CD4-positive, alpha-beta memory T cell (primary cell): Measurements from ENCODE around the gene SPRY1. TPM values are rescaled to one million over a fixed set of nuclear protein-coding genes. Genes with fewer than 3 reads are reported as not detected.

Source experiments
- CTCF ChIA-PET: fragments of 350-600 bp; sonication (Branson Sonifier 250); formaldehyde crosslinking; loops from one replicate; lab custom pipeline; 2021; ENCODE audit warnings: inconsistent platforms; ENCODE audit not compliant: partially characterized antibody; lab: Charles Lee
- POLR2A ChIA-PET: fragments of 350-600 bp; sonication (Branson Sonifier 250); formaldehyde crosslinking; loops from one replicate; lab custom pipeline; 2021; ENCODE audit not compliant: partially characterized antibody; lab: Charles Lee
- DNase-seq, 5 donors: peaks; one replicate each; pipeline versions ENCODE4 v3.0.0 to v3.0.0-alpha.2; 2020 to 2022; ENCODE audit warnings: mixed read lengths in 1 of 5
- H3K27ac ChIP-seq: one replicate; pipeline ENCODE4 v1.7.0; 2013; ENCODE audit warnings: low read depth, low read length
- H3K27me3 ChIP-seq: 2 replicates; pipeline ENCODE4 v1.7.0; 2013; ENCODE audit warnings: mild to moderate bottlenecking, low read length, moderate library complexity; ENCODE audit not compliant: insufficient read depth
- H3K36me3 ChIP-seq: 2 replicates; pipeline ENCODE4 v1.7.0; 2013; ENCODE audit warnings: mild to moderate bottlenecking, low read length, moderate library complexity; ENCODE audit not compliant: insufficient read depth
- H3K4me1 ChIP-seq: 2 replicates; pipeline ENCODE4 v1.7.0; 2013; ENCODE audit warnings: mild to moderate bottlenecking, low read length, moderate library complexity; ENCODE audit not compliant: insufficient read depth
- H3K4me3 ChIP-seq, 2 donors: one replicate each; pipeline ENCODE4 v1.7.0; 2013; ENCODE audit warnings: low read length in 2 of 2, mild to moderate bottlenecking in 1 of 2
- H3K9me3 ChIP-seq, 2 donors: one replicate each; pipeline ENCODE4 v1.7.0; 2013; ENCODE audit warnings: low read length in 2 of 2, control low read depth in 1 of 2; ENCODE audit not compliant: control insufficient read depth in 1 of 2
- H3K27ac Mint-ChIP-seq, 7 donors: one replicate each; pipeline ENCODE4 v1.8.0; 2020 to 2021; ENCODE audit warnings: mixed read lengths in 7 of 7, mild to moderate bottlenecking in 6 of 7, inconsistent platforms in 3 of 7, moderate library complexity in 3 of 7
- H3K27me3 Mint-ChIP-seq, 2 donors: one replicate each; pipeline ENCODE4 v1.8.0; 2020 to 2021; ENCODE audit warnings: mixed read lengths in 2 of 2
- H3K36me3 Mint-ChIP-seq, 2 donors: one replicate each; pipeline ENCODE4 v1.8.0; 2020 to 2021; ENCODE audit warnings: mixed read lengths in 2 of 2, inconsistent platforms in 1 of 2, mild to moderate bottlenecking in 1 of 2
- H3K4me1 Mint-ChIP-seq, 4 donors: one replicate each; pipeline ENCODE4 v1.8.0; 2020 to 2021; ENCODE audit warnings: mixed read lengths in 4 of 4, mild to moderate bottlenecking in 1 of 4
- H3K4me3 Mint-ChIP-seq, 8 donors: one replicate each; pipeline ENCODE4 v1.8.0; 2020 to 2021; ENCODE audit warnings: mixed read lengths in 8 of 8, mild to moderate bottlenecking in 7 of 8, moderate library complexity in 6 of 8, inconsistent platforms in 3 of 8
- H3K9me3 Mint-ChIP-seq, 8 donors: one replicate each; pipeline ENCODE4 v1.8.0; 2020 to 2021; ENCODE audit warnings: mixed read lengths in 8 of 8, mild to moderate bottlenecking in 5 of 8, inconsistent platforms in 3 of 8, moderate library complexity in 1 of 8
- intact Hi-C: fragments of 100-400 bp; cut with micrococcal nuclease; formaldehyde crosslinking; loops from one replicate; pipeline ENCODE4 v1.15.1; 2023
- polyA plus RNA-seq, 2 donors: library from polyadenylated mRNA; unstranded; fragments of 300-500 nt; fragmentation: Illumina TruSeq; gene quantifications; one replicate each; pipeline ENCODE4 v1.2.3, GENCODE V29; 2021
- total RNA-seq, 2 experiments: library from RNA; stranded (reverse); gene quantifications; one replicate each; pipeline ENCODE4 v1.2.3, GENCODE V29; 2021

Gene SPRY1
- 1 to 10 TPM; 4.4 to 4.6 TPM for total RNA-seq
- 1 to 10 TPM; 7.5 to 8.2 TPM for polyA plus RNA-seq

- H3K4me1 Mint-ChIP-seq: peaks cover 16 to 34% (median 24%) of the 10 kb centered on the region in 4 donors
- ChIA-PET CTCF (interaction anchor here (3.0 kb wide), 1 partner anchor 264 kb away, joined by 18 read pairs; no protein-coding TSS in a partner anchor), POLR2A (interaction anchor here (1.0 kb wide), 1 partner anchor 16 kb away, joined by 3 read pairs; no protein-coding TSS in a partner anchor)
- peak; percentile 63 to 83 (median 74) for DNase-seq
- H3K27ac ChIP-seq: peak within 1 kb of the TSS; percentile 22
- no peaks in the 10 kb centered on the region for H3K9me3 ChIP-seq
- intact Hi-C loops: no loop called here
- H3K4me3 Mint-ChIP-seq: peak within 1 kb of the TSS; percentile 82 to 96 (median 89)
- H3K27me3 Mint-ChIP-seq: peaks cover 14 to 15% of the 10 kb centered on the region in 2 donors
- no peaks in the 10 kb centered on the region for H3K36me3 ChIP-seq
- peak within 1 kb of the TSS; percentile 21 to 91 (median 81) for H3K27ac Mint-ChIP-seq
- H3K9me3 Mint-ChIP-seq: peaks cover 0 to 2% (median 0%) of the 10 kb centered on the region in 8 donors
- H3K27me3 ChIP-seq: no peaks in the 10 kb centered on the region
- H3K4me1 ChIP-seq: peaks cover 27% of the 10 kb centered on the region
- peak within 1 kb of the TSS; percentile 31 to 80 for H3K4me3 ChIP-seq
- H3K36me3 Mint-ChIP-seq: peaks cover 3 to 7% of the 10 kb centered on the region in 2 donors
Measured at GRCh38 chr4:123396307-123397143, at the start of gene SPRY1. TSS of gene SPRY1 (plus strand) at chr4:123396795. CDS start at chr4:123401592, 4,797 bp downstream.

- no peaks in the 10 kb centered on the region for H3K36me3 Mint-ChIP-seq
- Histone ChIP-seq H3K9me3 (no peaks in the 10 kb centered on the region), H3K27ac (no peak overlapping the region), H3K4me3 (no peak overlapping the region), H3K36me3 (no peaks in the 10 kb centered on the region), H3K4me1 (no peaks in the 10 kb centered on the region), H3K27me3 (no peaks in the 10 kb centered on the region)
- H3K4me3 Mint-ChIP-seq: no peak overlapping the region
- CTCF ChIA-PET: no interaction called here
- peaks cover 12 to 13% of the 10 kb centered on the region in 2 donors for H3K27me3 Mint-ChIP-seq
- intact Hi-C loops: no loop called here
- DNase-seq: no peak
- H3K27ac Mint-ChIP-seq: no peak overlapping the region
- H3K9me3 Mint-ChIP-seq: peaks cover 0 to 4% (median 0%) of the 10 kb centered on the region in 8 donors
- POLR2A ChIA-PET: no interaction called here
- no peaks in the 10 kb centered on the region for H3K4me1 Mint-ChIP-seq
Measured at GRCh38 chr4:123346951-123347350, 49.6 kb upstream of the SPRY1 start.

GRCh38 chr4:123348946-123349345 is 47.6 kb upstream of the SPRY1 start:
- H3K27ac Mint-ChIP-seq: no peak overlapping the region
- H3K4me3 Mint-ChIP-seq: no peak overlapping the region
- Histone ChIP-seq H3K4me3 (no peak overlapping the region), H3K9me3 (no peaks in the 10 kb centered on the region), H3K27ac (no peak overlapping the region), H3K36me3 (no peaks in the 10 kb centered on the region), H3K4me1 (no peaks in the 10 kb centered on the region), H3K27me3 (no peaks in the 10 kb centered on the region)
- no peaks in the 10 kb centered on the region for H3K36me3 Mint-ChIP-seq
- peaks cover 0 to 4% (median 0%) of the 10 kb centered on the region in 4 donors for H3K4me1 Mint-ChIP-seq
- no peak for DNase-seq
- peaks cover 0 to 3% (median 0%) of the 10 kb centered on the region in 8 donors for H3K9me3 Mint-ChIP-seq
- peaks cover 13% of the 10 kb centered on the region in 2 donors for H3K27me3 Mint-ChIP-seq
- CTCF ChIA-PET: no interaction called here
- intact Hi-C loops: no loop called here
- POLR2A ChIA-PET: interaction anchor here (0.7 kb wide), 1 partner anchor 635 kb away, joined by 3 read pairs; no protein-coding TSS in a partner anchor

GRCh38 chr4:123349421-123350190 is 47.0 kb upstream of the SPRY1 start:
- intact Hi-C loops: no loop called here
- no peaks in the 10 kb centered on the region for H3K27me3 ChIP-seq
- POLR2A ChIA-PET: interaction anchor here (0.7 kb wide), 1 partner anchor 634 kb away, joined by 3 read pairs; no protein-coding TSS in a partner anchor
- peaks cover 0 to 4% (median 0%) of the 10 kb centered on the region in 4 donors for H3K4me1 Mint-ChIP-seq
- no peaks in the 10 kb centered on the region for H3K36me3 ChIP-seq
- H3K4me3 Mint-ChIP-seq: no peak overlapping the region
- H3K27ac ChIP-seq: no peak overlapping the region
- H3K9me3 ChIP-seq: no peaks in the 10 kb centered on the region
- no peak overlapping the region for H3K4me3 ChIP-seq
- H3K27me3 Mint-ChIP-seq: peaks cover 13% of the 10 kb centered on the region in 2 donors
- DNase-seq: no peak
- no peaks in the 10 kb centered on the region for H3K4me1 ChIP-seq
- CTCF ChIA-PET: no interaction called here
- H3K9me3 Mint-ChIP-seq: peaks cover 0 to 3% (median 0%) of the 10 kb centered on the region in 8 donors
- no peaks in the 10 kb centered on the region for H3K36me3 Mint-ChIP-seq
- no peak overlapping the region for H3K27ac Mint-ChIP-seq

- Mint-ChIP-seq H3K27ac (no peak overlapping the region), H3K4me1 (peaks cover 0 to 4% (median 0%) of the 10 kb centered on the region in 4 donors), H3K9me3 (peaks cover 0 to 3% (median 0%) of the 10 kb centered on the region in 8 donors), H3K36me3 (no peaks in the 10 kb centered on the region), H3K27me3 (peaks cover 13% of the 10 kb centered on the region in 2 donors), H3K4me3 (no peak overlapping the region)
- H3K4me1 ChIP-seq: no peaks in the 10 kb centered on the region
- no peak overlapping the region for H3K27ac ChIP-seq
- no peak overlapping the region for H3K4me3 ChIP-seq
- no peak for DNase-seq
- no peaks in the 10 kb centered on the region for H3K9me3 ChIP-seq
- H3K36me3 ChIP-seq: no peaks in the 10 kb centered on the region
- ChIA-PET POLR2A (no interaction called here), CTCF (no interaction called here)
- intact Hi-C loops: no loop called here
- no peaks in the 10 kb centered on the region for H3K27me3 ChIP-seq
Measured at GRCh38 chr4:123350191-123350544, 46.4 kb upstream of the SPRY1 start.

- Mint-ChIP-seq H3K4me3 (no peak overlapping the region), H3K4me1 (peaks cover 0 to 4% (median 0%) of the 10 kb centered on the region in 4 donors), H3K36me3 (no peaks in the 10 kb centered on the region), H3K27me3 (peaks cover 13 to 14% of the 10 kb centered on the region in 2 donors), H3K9me3 (peaks cover 0 to 4% (median 0%) of the 10 kb centered on the region in 8 donors), H3K27ac (no peak overlapping the region)
- no peaks in the 10 kb centered on the region for H3K9me3 ChIP-seq
- H3K27me3 ChIP-seq: no peaks in the 10 kb centered on the region
- H3K4me1 ChIP-seq: no peaks in the 10 kb centered on the region
- no peak overlapping the region for H3K4me3 ChIP-seq
- no peak overlapping the region for H3K27ac ChIP-seq
- no peaks in the 10 kb centered on the region for H3K36me3 ChIP-seq
- POLR2A ChIA-PET: no interaction called here
- intact Hi-C loops: no loop called here
- no peak for DNase-seq
- CTCF ChIA-PET: no interaction called here
Measured at GRCh38 chr4:123350726-123351125, 45.9 kb upstream of the SPRY1 start.

- Histone ChIP-seq H3K9me3 (no peaks in the 10 kb centered on the region), H3K4me1 (no peaks in the 10 kb centered on the region), H3K27ac (no peak overlapping the region), H3K4me3 (no peak overlapping the region), H3K27me3 (no peaks in the 10 kb centered on the region), H3K36me3 (no peaks in the 10 kb centered on the region)
- Mint-ChIP-seq H3K4me1 (peaks cover 0 to 4% (median 0%) of the 10 kb centered on the region in 4 donors), H3K27me3 (peaks cover 10 to 12% of the 10 kb centered on the region in 2 donors), H3K4me3 (no peak overlapping the region), H3K36me3 (no peaks in the 10 kb centered on the region), H3K27ac (no peak overlapping the region), H3K9me3 (peaks cover 0 to 4% (median 0%) of the 10 kb centered on the region in 8 donors)
- ChIA-PET CTCF (no interaction called here), POLR2A (no interaction called here)
- no peak for DNase-seq
- intact Hi-C loops: no loop called here
Measured at GRCh38 chr4:123351713-123352112, 44.9 kb upstream of the SPRY1 start.
